ENCODE measurements around the gene EPB41L3.

- peak; percentile 10 to 50 (median 46) for TF ChIP-seq CTCF (IDR thresholded peaks at IDR 0.05)
- TF ChIP-seq EP300 (IDR thresholded peaks at IDR 0.05) = no peak
- no peak for TF ChIP-seq POLR2A (IDR thresholded peaks at IDR 0.05)
These were observed 2.9 kb upstream of the EPB41L3 start for GRCh38 chr18:5546660-5547059.
